GM12891 (cell line): ENCODE results near the gene RIPOR3.

Source experiments
- POLR2A ChIP-seq: IDR thresholded peaks from 2 replicates; pipeline ENCODE4 v1.6.1; 2011; ENCODE audit warnings: low read depth, low read length, control low read depth
- POLR2AphosphoS5 ChIP-seq: IDR thresholded peaks from 2 replicates; pipeline ENCODE4 v1.6.1; 2011; ENCODE audit warnings: low read depth, low read length, control low read depth
- POU2F2 ChIP-seq: IDR thresholded peaks from 2 replicates; pipeline ENCODE4 v1.6.1; 2011; ENCODE audit warnings: low read depth, mild to moderate bottlenecking, control low read depth, low read length, moderate library complexity
- SPI1 ChIP-seq: IDR thresholded peaks from 2 replicates; pipeline ENCODE4 v1.6.1; 2011; ENCODE audit warnings: low read depth, low read length, control low read depth
- TAF1 ChIP-seq: IDR thresholded peaks from 2 replicates; pipeline ENCODE4 v1.6.1; 2011; ENCODE audit warnings: low read depth, low read length, control low read depth

- TF ChIP-seq POLR2AphosphoS5 (no peak), POLR2A (no peak), TAF1 (no peak), SPI1 (no peak), POU2F2 (no peak)
Observed at GRCh38 chr20:50678169-50678898, 13.0 kb downstream of the RIPOR3 start.
